CD1c-positive myeloid dendritic cell (primary cell): Measurements from ENCODE around the gene BCL2L13.
"Not testable (repeated sequence)": the region's sequence is repeated elsewhere in the genome, so short reads cannot be mapped to it uniquely, and the experiment has no call there.

Source experiments
- DNase-seq: peaks from one replicate; pipeline ENCODE4 v3.0.0-alpha.2; 2016; ENCODE audit errors: extremely low spot score

The BCL2L13 gene

DNA sequence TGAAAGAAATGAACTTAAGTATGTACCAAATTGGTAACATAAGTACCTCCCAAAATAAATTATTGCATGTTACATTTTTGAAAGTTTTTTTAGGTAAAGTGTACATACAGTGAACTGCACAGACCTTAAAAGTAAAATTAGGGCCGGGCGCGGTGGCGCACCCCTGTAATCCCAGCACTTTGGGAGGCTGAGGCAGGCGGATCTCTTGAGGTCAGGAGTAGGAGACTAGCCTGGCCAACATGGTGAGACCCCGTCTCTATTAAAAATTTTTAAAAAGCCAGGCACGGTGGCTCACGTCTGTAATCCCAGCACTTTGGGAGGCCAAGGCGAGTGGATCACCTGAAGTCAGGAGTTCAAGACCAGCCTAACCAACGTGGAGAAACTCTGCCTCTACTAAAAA is 1.7 kb upstream of the BCL2L13 start:
- not testable (repeated sequence) for DNase-seq

DNA sequence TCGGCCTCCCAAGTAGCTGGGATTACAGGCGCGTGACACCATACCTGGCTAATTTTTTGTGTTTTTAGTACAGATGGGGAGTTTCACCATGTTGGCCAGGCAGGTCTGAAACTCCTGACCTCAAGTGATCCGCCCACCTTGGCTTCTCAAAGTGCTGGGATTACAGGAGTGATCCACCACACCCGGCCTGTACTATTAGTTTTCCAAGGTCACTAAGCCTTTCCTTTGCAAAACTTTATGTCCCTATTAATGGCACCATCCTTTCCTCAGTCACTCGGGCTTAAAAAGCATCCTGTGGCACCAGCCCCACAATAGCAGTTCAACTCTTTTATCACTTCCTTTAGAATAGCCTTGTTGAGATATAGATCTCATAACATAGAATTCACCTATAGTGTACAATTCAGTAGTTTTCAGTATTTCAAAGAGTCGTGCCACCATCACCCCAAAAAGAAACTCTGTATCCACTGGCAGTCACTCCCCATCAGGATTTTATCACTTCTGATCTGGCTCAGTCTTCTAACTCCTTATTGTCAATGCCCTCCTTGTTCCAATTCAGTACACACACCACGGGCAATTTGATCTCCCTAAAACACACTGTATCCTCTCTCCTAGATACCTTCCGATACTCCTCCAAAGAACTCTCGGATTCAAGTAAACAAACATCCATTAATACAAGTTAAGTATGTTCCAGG is 921 bp upstream of the BCL2L13 start:
- DNase-seq = no peak

DNA sequence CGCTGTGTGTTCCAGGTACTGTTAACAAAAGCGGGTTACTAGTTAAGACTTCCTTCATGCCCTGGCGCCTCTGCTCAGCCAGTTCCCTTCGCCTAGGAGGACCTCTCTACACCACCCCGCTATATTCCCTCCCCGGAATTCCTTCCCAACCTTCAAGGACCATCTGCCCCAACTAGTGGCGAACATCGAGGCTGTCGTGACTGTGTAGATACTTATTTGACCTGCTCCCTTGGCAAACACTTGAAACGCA is 450 bp upstream of the BCL2L13 start:
- DNase-seq = no peak

DNA sequence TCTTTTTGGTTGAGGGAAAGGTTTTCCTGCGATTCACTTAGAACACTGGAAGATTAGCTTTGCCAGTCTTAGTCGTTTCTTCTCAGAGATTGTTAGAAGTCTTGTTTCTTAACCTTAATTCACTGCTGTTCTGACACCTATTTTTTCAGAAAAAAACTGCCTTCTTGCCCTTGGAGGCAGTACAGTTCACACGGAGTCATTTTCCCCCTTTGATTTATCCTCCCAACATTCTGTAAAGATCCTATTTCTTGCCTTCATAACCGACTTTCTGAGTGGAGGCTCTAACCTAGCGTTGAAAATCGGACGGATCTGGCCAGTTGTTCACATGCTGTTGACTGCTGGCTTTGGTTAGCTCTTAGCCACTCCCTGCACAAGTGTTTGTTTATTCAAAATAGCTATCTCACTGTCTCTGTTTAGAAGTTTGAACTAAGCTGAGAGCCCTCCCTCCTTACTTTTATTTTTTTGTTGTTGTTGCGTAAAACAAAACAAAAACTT is 737 bp downstream of the BCL2L13 start:
- DNase-seq = peak; percentile 43

DNA sequence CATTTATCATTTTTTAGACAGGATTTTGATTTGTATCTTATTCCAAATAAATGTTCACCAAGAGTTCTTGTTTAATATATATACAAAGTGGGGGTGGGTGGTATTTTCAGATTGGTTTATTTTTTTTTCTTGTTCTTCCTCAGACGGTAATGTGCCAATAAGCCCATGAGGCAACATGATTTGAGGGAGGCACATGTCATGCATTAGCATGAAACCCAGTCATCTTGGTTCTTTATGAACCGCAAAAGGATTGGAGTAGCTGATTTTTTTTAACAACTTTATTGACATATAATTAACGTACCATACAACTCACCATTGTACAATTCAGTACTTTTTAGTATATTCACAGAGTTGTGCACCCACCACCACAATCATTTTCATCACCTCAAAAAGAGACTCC is 2.7 kb downstream of the BCL2L13 start:
- no peak for DNase-seq

DNA sequence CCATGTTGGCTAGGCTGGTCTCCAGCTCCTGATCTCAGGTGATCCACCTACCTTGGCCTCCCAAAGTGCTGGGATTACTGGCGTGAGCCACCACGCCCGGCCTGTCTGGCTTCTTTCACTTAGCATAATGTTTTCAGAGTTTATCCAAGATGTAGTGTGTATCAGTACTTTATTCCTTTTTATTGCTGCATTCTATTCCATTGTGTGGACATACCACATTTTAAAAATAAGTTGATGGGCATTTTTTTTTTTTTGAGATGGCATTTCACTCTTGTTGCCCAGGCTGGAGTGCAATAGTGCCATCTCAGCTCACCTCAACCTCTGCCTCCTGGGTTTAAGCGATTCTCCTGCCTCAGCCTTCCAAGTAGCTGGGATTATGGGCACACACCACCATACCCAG is 3.8 kb downstream of the BCL2L13 start:
- DNase-seq = not testable (repeated sequence)

DNA sequence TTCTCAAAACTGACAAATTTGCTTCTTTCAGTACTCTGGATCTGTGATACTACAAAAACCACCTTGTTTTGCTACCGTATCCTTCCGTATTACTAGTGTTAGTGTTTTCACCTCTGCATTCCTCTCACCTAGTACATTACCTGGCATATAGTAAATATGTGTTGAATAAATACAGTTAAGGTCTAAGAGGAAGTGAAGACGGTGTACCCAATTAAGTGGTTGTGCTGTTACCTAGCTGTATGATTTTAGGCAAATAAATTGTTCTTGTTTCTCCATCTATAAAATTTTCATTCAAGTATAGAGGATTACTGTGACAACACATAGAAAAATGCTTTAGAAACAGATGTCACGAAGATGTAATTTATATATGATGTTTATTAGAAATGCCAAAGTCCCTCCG is 8.9 kb downstream of the BCL2L13 start:
- DNase-seq = no peak

DNA sequence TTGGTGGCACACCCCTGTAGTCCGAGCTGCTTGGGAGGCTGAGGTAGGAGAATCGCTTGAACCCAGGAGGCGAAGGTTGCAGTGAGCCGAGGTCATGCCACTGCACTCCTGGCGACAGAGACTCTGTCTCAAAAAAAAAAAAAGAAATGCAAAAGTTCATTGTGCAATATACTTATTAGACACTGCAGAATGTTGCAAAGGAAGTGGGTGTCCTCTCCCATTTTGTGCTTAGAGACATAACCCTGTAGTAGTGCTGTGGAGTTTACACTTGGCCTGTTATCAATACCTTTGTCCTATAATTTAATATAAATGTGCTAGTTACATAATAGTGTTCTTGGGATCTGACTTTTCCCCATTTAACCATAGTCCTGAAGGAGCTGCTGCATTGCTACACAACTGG is 9.4 kb downstream of the BCL2L13 start:
- peak; percentile 54 for DNase-seq

DNA sequence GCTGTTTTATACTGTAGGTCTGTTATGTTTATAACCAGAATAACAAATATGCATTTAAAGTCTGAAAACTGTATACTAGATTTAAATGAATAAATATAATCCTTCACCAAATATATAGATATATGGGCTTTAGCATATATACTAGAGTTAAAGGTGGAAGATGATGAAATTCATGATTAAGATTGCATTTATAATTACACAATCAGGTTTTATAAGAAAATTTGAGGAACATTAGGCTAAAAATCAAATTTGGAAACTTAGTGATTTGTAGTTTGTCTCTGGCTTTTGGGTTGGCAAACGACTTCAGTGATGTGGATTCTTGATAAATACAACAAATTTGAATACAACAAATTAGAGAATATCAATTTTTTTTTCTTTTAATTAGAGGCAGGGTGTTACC is 10.0 kb downstream of the BCL2L13 start:
- peak; percentile 51 for DNase-seq

DNA sequence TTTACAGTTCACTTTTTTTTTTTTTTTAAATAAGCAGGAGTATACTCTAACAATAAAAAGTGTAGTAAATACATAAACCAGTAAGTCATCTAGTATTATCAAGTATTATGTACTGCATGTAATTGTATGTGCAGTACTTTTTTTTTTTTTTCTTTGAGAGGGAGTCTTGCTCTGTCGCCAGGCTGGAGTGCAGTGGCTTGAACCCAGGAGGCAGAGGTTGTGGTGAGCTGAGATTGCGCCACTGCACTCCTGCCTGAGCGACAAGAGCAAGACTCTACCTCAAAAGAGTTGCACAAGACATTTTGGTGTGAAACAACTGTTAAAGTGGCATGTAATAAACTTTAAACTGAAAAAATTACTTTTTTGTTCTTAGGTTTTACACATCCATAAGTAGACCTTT is 16.7 kb downstream of the BCL2L13 start:
- no peak for DNase-seq

DNA sequence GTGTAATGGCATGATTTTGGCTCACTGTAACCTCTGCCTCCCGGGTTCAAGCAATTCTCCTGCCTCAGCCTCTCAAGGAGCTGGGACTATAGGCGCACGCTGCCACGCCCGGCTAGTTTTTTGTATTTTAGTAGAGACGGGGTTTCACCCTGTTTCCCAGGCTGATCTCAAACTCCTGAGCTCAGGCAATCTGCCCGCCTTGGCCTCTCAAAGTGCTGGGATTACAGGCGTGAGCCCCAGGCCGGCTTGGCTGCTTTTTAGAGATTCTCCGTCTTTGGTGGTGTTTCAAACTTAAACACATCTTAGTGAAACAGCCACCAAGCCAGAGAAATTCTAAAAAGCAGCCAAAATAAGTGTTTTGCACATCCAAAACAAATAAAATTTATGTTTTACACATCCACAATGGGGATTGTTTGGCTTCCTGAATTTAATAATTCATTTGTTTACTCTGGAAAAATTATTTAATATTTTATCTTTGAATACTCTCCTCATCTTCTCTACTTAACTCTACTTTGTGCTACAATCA is 18.4 kb downstream of the BCL2L13 start:
- DNase-seq = no peak

DNA sequence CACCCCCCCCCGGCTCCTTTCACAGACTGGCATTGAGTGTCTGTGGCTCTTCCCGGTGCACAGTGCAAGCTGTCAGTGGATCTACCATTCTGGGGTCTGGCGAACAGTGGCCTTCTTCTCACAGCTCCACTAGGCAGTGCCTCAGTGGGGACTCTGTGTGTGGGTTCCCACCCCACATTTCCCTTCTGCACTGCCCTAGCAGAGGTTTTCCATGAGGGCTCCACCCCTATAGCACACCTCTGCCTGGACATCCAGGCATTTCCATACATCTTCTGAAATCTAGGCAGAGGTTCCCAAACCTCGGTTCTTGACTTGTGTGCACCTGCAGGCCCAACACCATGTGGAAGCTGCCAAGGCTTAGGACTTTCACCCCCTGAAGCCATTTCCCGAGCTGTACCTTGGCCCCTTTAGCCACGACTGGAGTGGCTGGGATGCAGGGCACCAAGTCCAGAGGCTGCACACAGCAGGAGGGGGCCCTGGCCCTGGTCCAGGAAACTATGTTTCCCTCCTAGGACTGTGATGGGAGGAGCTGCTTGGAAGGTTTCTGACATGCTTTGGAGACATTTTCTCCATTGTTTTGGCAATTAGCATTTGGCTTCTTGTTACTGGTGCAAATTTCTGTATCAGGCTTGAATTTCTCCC is 26.0 kb downstream of the BCL2L13 start:
- DNase-seq = no peak

DNA sequence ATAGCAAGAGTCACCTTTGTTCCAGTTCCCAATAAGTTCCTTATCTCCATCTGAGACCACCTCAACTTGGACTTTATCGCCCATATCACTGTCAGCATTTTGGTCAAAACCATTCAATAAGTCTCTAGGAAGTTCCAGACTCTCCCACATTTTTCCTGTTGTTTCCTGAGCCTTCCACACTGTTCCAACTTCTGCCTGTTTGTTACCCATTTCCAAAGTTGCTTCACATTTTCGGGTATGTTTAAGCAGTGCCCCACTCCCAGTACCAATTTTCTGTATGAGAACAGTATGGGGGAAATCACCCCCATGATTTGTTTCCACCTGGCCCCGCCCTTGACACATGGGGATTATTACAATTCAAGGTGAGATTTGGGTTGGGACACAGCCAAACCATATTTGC is 26.7 kb downstream of the BCL2L13 start:
- DNase-seq = no peak

DNA sequence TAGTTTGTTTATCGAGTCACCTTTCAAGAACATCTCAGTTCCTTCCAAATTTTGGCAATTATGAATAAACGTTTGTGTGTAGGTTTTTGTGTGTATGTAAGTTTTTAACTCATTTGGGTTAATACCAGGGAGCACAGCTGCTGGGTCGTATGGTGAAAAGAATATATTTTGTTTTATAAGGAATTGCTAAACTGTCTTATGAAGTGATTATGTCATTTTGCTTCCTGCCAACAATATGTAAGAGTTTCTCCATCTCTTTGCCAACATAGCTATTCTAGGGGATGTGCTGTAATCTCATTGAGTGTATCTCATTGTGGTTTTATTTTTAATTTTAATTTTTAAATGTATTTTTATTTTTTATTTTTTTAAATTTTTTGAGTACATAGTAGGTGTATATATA is 27.3 kb downstream of the BCL2L13 start:
- no peak for DNase-seq

DNA sequence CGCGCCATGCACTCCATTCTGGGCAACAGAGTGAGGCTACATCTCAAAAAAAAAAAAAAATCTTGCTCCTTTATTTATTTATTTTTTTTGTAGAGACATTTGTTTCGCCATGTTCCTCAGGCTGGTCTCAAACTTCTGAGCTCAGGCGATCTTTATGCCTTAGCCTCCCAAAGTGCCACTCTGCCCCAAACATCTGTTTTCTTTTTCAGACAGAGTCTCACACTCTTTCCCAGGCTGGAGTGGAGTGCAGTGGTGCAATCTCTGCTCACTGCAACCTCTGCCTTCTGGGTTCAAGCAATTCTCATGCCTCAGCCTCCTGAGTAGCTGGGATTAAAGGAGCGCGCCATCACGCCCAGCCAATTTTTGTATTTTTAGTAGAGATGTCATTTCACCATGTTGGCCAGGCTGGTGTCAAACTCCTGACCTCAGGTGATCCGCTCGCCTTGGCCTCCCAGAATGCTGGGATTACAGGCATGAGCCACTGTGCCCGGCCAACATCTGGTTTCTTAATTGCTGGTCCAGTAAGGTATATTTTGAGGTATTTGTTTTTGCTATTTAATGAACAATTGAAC is 33.0 kb downstream of the BCL2L13 start:
- DNase-seq = not testable (repeated sequence)

DNA sequence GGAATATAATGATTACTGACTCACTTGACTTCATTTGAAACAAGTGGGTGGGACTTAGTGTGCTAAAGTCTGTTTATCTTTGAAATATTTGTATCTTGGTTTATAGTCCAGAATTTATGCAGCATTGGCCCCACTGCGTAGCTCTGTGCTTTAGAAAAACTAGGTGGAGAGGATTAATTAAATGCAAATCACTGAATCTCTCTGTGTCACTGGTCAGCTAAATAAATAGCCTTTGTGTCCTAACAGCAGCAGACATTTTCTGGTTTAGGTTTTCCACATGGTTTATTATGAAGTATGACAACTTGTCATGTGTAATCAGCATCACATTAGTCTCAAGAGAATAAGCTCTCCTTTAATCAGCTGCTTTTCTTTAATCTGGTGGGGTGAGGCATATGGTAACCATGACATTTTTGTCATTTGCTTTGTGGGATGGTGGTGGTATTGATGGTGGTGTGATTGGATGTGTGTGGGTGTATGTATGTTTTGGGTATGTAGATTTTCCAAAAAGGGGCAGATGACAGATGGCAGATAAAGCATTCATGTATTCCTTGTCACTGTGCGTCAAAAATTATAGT is 33.9 kb downstream of the BCL2L13 start:
- no peak for DNase-seq

DNA sequence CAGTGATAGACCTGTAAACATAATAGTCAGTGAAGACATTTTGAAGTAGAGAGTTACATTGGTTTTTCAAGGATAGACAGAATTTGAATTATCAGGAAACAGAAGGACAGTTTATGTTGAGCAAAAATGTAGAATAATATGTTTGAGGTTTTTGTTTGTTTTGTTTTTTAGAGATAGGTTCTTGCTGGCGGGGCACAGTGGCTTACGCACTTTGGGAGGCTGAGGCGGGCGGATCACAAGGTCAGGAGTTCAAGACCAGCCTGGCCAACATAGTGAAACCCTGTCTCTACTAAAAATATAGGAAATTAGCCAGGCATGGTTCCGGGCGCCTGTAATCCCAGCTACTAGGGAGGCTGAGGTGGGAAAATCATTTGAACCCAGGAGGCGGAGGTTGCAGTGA is 35.6 kb downstream of the BCL2L13 start:
- no peak for DNase-seq

DNA sequence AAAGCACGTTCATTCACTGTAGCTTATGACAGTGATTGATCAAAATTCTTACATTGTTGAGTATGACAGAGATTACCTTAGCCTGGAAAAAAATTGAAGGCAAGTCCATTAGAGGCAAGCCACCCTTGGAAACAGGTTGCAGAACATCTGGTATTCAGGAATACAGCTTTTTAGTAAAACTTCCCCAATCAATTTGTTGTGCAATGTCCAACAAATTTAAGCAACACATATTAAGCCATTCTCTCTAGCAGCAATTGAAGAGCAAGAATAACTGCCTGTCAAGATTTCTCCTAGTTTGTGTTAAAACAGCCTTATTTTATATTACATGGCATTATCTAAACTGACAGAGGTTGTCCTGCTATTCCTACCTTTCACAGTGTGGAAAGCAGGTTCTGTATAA is 37.0 kb downstream of the BCL2L13 start:
- peak; percentile 68 for DNase-seq

DNA sequence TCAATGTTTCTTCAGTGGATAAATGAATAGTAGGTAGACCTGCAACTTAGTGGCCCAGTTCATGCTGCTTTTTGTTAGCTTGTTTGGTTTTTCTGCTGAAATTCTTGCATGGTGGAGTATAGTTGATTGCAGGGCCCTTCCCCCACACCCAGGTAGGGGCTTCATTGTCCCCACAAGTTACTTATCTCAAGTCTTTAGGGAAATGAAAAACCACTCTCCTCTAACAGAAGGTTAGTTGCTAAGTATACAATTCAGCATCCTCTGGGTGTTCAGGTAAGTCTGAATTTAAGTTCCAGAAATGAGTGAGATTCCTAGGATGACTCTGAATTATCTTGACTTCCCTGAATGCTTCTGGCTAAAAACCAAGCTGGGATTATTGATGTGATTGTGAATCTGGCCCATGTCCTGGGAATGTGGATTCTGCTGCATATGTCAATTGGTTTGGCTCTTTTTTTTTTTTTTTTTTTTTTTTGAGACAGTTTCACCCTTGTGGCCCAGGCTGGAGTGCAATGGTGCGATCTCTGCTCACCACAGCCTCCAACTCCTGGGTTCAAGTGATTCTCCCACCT is 40.3 kb downstream of the BCL2L13 start:
- DNase-seq = no peak

DNA sequence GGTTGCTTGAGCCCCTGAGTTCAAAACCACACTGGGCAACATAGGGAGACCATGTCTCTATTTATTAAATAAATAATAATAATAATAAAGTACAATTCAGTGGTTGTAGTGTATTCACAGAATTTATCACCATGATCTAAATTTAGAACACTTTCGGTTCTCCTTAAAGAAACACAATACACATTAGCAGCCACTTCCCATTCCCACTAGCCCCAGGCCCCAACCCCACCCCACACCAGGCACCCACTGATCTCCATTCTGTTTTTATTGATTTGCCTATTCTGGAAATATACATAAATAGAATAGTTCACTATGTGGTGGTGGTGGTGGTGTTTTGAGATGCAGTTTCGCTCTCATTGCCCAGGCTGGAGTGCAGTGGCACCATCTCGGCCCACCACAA is 45.7 kb downstream of the BCL2L13 start:
- DNase-seq = peak; percentile 53

DNA sequence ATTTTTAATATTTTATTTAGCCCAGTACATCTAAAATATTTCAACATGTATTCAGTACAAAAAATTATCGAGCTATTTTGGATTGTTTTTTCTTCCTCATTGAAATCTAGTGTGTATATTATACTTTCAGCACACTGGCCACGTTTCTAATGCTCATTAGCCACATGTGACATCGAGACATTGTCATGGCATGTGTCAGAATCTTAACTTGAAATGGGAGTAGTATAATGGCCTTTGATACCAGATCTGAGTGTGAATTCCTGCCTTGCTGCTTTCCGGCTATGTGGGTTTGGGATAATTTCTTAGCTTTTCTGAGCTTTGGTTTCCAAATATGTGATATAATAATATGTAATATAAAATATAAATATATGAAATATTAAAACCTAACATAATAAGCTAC is 54.3 kb downstream of the BCL2L13 start:
- DNase-seq = no peak

DNA sequence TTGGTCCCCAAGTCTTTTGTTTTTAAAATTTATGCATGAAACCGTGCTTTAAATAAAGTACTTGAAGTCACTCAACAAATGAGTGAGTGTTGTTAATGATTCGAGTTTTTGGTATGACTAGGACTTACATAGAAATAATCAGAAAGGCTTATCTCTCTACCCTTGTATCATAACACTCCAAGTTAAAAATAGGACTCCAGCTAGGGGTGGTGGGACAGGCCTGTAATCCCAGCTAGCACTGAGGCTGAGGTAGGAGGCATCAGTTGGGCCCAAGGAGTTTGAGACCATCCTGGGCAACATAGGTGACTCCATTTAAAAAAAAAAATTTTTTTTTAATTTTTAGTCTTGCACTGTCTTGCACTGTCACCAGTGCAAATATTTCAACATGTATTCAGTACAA is 55.6 kb downstream of the BCL2L13 start:
- DNase-seq = no peak

DNA sequence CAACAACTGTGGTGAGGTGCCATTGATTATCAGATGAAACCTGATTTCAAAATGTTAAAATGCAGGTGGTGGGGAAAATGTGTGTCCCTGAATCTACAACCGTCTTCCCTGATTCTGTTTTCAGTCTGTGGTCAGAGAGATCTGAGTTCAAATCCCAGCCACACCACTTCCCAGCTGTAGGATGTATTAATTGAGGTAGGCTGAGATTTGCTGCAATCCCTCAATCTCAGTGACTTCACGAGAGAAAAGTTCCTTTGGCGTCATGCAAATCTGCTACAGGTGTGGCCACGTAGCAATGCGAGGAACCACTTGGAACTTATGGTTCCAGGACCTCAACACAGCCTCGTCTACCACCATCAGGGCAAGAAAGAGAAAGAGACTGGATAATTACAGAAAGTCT is 56.2 kb downstream of the BCL2L13 start:
- no peak for DNase-seq
